C4-2B (cell line): ENCODE results near the gene MRPL24.

ENCODE experiments used
- H3K27ac ChIP-seq: fragments of 450-650 bp; 2 replicates; pipeline ENCODE4 v1.5.1; 2017
- CTCF ChIP-seq: fragments of 450-650 bp; conservative IDR thresholded peaks from 2 replicates; pipeline ENCODE4 v1.5.1; 2017; ENCODE audit warnings: mild to moderate bottlenecking
- ZFX ChIP-seq: fragments of 450-650 bp; IDR thresholded peaks from 2 replicates; pipeline ENCODE4 v1.6.1; 2017

MRPL24 gene

GRCh38 chr1:156744786-156745419, 4.0 kb upstream of the MRPL24 start:
- no peak overlapping the region for H3K27ac ChIP-seq
- TF ChIP-seq ZFX = no peak
- no peak for TF ChIP-seq CTCF

- TF ChIP-seq ZFX (no peak), CTCF (no peak)
These were observed 3.5 kb upstream of the MRPL24 start for GRCh38 chr1:156744344-156744743.

GRCh38 chr1:156743367-156744302, 2.7 kb upstream of the MRPL24 start:
- H3K27ac ChIP-seq = no peak overlapping the region
- no peak for TF ChIP-seq ZFX
- no peak for TF ChIP-seq CTCF

More at GRCh38 chr1:156744344-156744743, 3.5 kb upstream of the MRPL24 start:
- no peak overlapping the region for H3K27ac ChIP-seq

GRCh38 chr1:156742801-156743200, 1.9 kb upstream of the MRPL24 start:
- TF ChIP-seq ZFX (no peak), CTCF (no peak)
- no peak overlapping the region for H3K27ac ChIP-seq

GRCh38 chr1:156742017-156742416, 1.1 kb upstream of the MRPL24 start:
- no peak for TF ChIP-seq CTCF
- no peak for TF ChIP-seq ZFX
- peak overlapping the region; percentile 90; the same call in 1 of the 2 replicates for H3K27ac ChIP-seq

- TF ChIP-seq ZFX = no peak
- TF ChIP-seq CTCF = no peak
- peak overlapping the region; percentile 90 for H3K27ac ChIP-seq
These were observed 644 bp upstream of the MRPL24 start for GRCh38 chr1:156741481-156741983.

GRCh38 chr1:156740237-156740740, 599 bp downstream of the MRPL24 start:
- no peak for TF ChIP-seq CTCF
- no peak for TF ChIP-seq ZFX
- peak overlapping the region; percentile 90 for H3K27ac ChIP-seq
